Left ventricle myocardium inferior (tissue), 1 donor: ENCODE measurements around the gene NRP1. TPM values are rescaled to one million over a fixed set of nuclear protein-coding genes. Genes with fewer than 3 reads are reported as not detected.

Experiments
- DNase-seq: peaks from one replicate; pipeline ENCODE4 v3.0.0-alpha.2; 2020
- H3K27ac ChIP-seq: fragments of 200-600 bp; replicated peaks from 2 replicates; pipeline ENCODE4 v1.8.0; 2021
- H3K27me3 ChIP-seq: fragments of 200-600 bp; 2 replicates; pipeline ENCODE4 v1.8.0; 2021; ENCODE audit warnings: low read depth
- H3K36me3 ChIP-seq: fragments of 200-600 bp; 2 replicates; pipeline ENCODE4 v1.8.0; 2021
- H3K4me1 ChIP-seq: fragments of 200-600 bp; 2 replicates; pipeline ENCODE4 v1.8.0; 2021
- H3K4me3 ChIP-seq: fragments of 200-600 bp; 2 replicates; pipeline ENCODE4 v1.8.0; 2021; ENCODE audit warnings: mild to moderate bottlenecking, moderate library complexity
- H3K9me3 ChIP-seq: fragments of 200-600 bp; replicated peaks from 2 replicates; pipeline ENCODE4 v1.8.0; 2021
- intact Hi-C: fragments of 100-400 bp; cut with micrococcal nuclease; formaldehyde crosslinking; loops from one replicate; pipeline ENCODE4 v1.11.0; 2022
- total RNA-seq: library from RNA; stranded (reverse); fragmentation: NEBNext Ultra II Directional; extraction: Animal tissue kit (Norgen Biotek cat#: 25700); gene quantifications from one replicate; pipeline ENCODE4 v1.2.1, GENCODE V29; 2021
- TF ChIP-seq, protein P1 (sequence below): fragments of 200-600 bp; IDR thresholded peaks from 2 replicates; pipeline ENCODE4 v1.8.0; 2021; ENCODE audit warnings: antibody characterized with exemption, mild to moderate bottlenecking, borderline replicate concordance
- donor health status: DM: no; HTN: yes; CAD: no; lungs with severe emphysema.

Gene NRP1
- total RNA-seq, 1 donor from 2014 or later = 168 TPM

DNA sequence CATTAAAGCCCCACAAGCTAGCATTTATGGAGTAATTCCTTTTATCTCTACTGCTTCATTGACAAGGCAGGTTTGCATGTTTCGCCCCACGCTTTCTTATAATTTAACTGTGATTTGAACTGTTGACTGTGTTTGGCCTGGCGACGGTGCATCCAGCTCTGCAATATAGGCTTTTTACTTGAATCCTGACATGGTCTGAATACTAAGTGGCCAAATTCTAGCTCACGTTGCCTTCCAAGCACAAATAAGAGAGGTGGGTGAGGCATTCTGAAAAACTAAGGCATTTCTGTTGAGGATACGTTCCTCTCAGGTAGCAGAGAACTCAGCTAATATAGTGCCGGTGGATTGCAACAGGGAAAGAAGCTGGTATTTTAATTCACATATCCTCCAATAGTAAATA, 61.8 kb downstream of the NRP1 start:
- H3K27me3 ChIP-seq = no peaks in the 10 kb centered on the region
- TF ChIP-seq, protein P1, sequence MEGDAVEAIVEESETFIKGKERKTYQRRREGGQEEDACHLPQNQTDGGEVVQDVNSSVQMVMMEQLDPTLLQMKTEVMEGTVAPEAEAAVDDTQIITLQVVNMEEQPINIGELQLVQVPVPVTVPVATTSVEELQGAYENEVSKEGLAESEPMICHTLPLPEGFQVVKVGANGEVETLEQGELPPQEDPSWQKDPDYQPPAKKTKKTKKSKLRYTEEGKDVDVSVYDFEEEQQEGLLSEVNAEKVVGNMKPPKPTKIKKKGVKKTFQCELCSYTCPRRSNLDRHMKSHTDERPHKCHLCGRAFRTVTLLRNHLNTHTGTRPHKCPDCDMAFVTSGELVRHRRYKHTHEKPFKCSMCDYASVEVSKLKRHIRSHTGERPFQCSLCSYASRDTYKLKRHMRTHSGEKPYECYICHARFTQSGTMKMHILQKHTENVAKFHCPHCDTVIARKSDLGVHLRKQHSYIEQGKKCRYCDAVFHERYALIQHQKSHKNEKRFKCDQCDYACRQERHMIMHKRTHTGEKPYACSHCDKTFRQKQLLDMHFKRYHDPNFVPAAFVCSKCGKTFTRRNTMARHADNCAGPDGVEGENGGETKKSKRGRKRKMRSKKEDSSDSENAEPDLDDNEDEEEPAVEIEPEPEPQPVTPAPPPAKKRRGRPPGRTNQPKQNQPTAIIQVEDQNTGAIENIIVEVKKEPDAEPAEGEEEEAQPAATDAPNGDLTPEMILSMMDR = no peak
- no peaks in the 10 kb centered on the region for H3K9me3 ChIP-seq
- DNase-seq = no peak
- intact Hi-C loops = no loop called here
- H3K36me3 ChIP-seq = peaks cover 45% of the 10 kb centered on the region
- H3K27ac ChIP-seq = peak overlapping the region; percentile 93
- peaks cover 95% of the 10 kb centered on the region for H3K4me1 ChIP-seq
- H3K4me3 ChIP-seq = peak overlapping the region; percentile 55

DNA sequence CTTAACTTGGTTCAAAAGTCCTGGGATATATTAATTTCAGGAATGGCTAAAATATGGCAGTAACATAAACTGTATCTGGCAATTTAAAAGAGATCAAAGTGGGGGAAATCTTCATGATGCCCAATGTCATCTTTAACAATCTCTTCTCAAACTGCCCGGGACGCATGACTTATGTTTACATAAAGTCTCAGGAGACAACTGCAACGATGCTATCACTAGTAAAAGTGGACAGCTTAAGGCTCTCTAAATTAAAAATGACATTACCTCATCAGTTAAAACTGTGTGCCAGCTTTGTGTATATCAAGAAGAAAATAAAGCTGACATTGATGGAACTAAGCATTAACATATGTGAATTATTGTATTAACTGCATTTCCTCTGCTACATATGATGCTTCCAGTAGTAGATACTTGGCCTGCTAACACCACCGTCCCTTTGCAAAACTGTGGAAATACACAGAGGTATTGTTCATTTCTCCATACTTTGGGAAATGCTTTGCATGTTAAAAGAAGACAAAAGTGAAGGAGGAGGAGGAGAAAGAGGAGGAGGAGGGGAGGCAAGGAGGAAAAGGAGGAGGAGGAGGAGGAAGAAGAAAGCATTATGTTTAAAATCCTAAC, 62.4 kb downstream of the NRP1 start:
- Histone ChIP-seq H3K27me3 (no peaks in the 10 kb centered on the region), H3K9me3 (no peaks in the 10 kb centered on the region), H3K4me3 (peak overlapping the region; percentile 55), H3K36me3 (peaks cover 49% of the 10 kb centered on the region), H3K27ac (peak overlapping the region; percentile 93), H3K4me1 (peaks cover 91% of the 10 kb centered on the region)
- DNase-seq = no peak
- TF ChIP-seq, protein P1 = no peak
- intact Hi-C loops = no loop called here

DNA sequence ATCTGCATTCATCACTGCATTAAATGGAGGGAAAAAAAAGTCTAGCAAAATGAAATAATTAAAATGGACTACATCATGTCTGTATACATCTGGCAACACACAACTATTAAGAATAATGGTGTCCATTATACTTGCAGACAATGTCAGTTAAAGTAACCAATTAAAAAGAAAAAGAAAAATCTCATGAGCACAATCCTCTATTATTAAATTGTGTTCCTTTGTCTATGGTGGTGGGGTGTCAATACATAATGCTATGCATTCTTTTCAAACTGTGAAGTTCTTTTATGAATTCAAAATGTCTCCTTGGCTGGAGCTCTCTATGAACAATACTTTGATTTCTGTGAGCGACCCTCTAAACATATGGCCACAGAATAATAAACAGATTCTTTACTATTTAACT, 63.5 kb downstream of the NRP1 start:
- intact Hi-C loops = no loop called here
- peak overlapping the region; percentile 93 for H3K27ac ChIP-seq
- TF ChIP-seq, protein P1 = no peak
- H3K9me3 ChIP-seq = no peaks in the 10 kb centered on the region
- peaks cover 56% of the 10 kb centered on the region for H3K36me3 ChIP-seq
- DNase-seq = no peak
- no peak overlapping the region for H3K4me3 ChIP-seq
- peaks cover 86% of the 10 kb centered on the region for H3K4me1 ChIP-seq
- H3K27me3 ChIP-seq = no peaks in the 10 kb centered on the region

DNA sequence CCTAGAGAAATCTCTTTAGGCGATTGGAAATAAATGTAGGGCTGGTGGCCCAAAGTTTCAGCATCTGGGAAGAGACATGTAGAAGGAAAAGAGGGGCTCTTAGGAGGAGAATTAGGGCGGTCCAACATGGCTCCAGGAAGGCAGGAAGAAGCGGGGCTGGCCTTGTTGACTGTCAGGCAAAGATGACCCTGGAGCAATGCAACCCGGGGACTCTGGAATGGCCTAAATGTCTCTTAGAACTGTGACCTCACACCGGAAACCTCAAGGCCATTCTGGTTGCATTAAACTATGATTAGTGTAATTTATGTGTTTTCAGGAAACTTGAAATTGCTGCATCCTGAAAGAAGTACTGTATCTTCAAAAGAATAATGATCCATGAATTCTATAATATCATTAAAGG, 66.8 kb downstream of the NRP1 start:
- Histone ChIP-seq H3K27me3 (no peaks in the 10 kb centered on the region), H3K36me3 (peaks cover 72% of the 10 kb centered on the region), H3K4me3 (no peak overlapping the region), H3K4me1 (peaks cover 86% of the 10 kb centered on the region), H3K27ac (peak overlapping the region; percentile 64), H3K9me3 (no peaks in the 10 kb centered on the region)
- TF ChIP-seq, protein P1 = no peak
- intact Hi-C loops = no loop called here
- no peak for DNase-seq

DNA sequence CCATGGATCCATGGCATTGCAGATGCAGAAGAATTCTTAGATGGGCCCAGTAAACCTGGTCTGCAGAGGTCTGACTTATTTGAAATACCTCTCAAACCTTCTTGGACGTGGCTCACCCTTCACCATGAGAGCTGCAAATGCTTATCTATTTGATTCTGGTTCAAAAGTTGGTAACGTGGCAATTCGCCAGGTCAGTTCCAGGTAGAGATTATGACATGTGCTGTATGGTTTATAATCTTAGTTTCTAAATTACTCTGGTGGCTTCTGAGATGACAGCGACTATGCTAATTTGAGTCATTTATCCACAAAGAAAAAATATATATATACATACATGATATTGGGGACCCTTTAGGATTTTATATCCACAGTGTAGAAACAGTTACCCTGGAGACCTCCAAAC, 68.8 kb downstream of the NRP1 start:
- H3K4me3 ChIP-seq = no peak overlapping the region
- intact Hi-C loops = no loop called here
- peaks cover 79% of the 10 kb centered on the region for H3K4me1 ChIP-seq
- no peaks in the 10 kb centered on the region for H3K9me3 ChIP-seq
- no peaks in the 10 kb centered on the region for H3K27me3 ChIP-seq
- peak overlapping the region; percentile 64 for H3K27ac ChIP-seq
- peaks cover 90% of the 10 kb centered on the region for H3K36me3 ChIP-seq
- no peak for DNase-seq
- TF ChIP-seq, protein P1 = no peak
